ENCODE measurements around the gene PRKAG2. TPM values are rescaled to one million over a fixed set of nuclear protein-coding genes. Genes with fewer than 3 reads are reported as not detected.
A peak's percentile ranks its signal among the peaks of the same experiment; 100 is the strongest.

The PRKAG2 gene
- total RNA-seq (10 to 100 TPM; 23.3 to 34.6 TPM), polyA plus RNA-seq (ENCODE audit: insufficient read length in 6 of 6) (10 to 100 TPM; 12.9 to 21.6 (median 17.1) TPM)
- long read RNA-seq, donor 1 = 0 reads
- long read RNA-seq, donor 2, partial matches to known transcripts = 0 of 3 reads
- long read RNA-seq, donor 2, other reads (novel, unspliced or antisense) = 0 of 3 reads
- long read RNA-seq, donor 3, partial matches to known transcripts = 0 of 2 reads
- long read RNA-seq, donor 3, other reads (novel, unspliced or antisense) = 0 of 2 reads
- long read RNA-seq, donor 4, partial matches to known transcripts = 1 of 5 reads
- long read RNA-seq, donor 4, other reads (novel, unspliced or antisense) = 3 of 5 reads
- long read RNA-seq, donor 5, partial matches to known transcripts = 0 of 8 reads
- long read RNA-seq, donor 5, other reads (novel, unspliced or antisense) = 0 of 8 reads
- long read RNA-seq, donor 6, partial matches to known transcripts = 0 of 1 reads
- long read RNA-seq, donor 6, other reads (novel, unspliced or antisense) = 0 of 1 reads
- long read RNA-seq, donor 7, partial matches to known transcripts = 0 of 1 reads
- long read RNA-seq, donor 7, other reads (novel, unspliced or antisense) = 0 of 1 reads
- long read RNA-seq, donor 8, partial matches to known transcripts = 0 of 3 reads
- long read RNA-seq, donor 8, other reads (novel, unspliced or antisense) = 0 of 3 reads
- long read RNA-seq, donor 9 = 0 reads
- long read RNA-seq, donor 10, partial matches to known transcripts = 0 of 5 reads
- long read RNA-seq, donor 10, other reads (novel, unspliced or antisense) = 4 of 5 reads
- long read RNA-seq, donor 11, partial matches to known transcripts = 0 of 9 reads
- long read RNA-seq, donor 11, other reads (novel, unspliced or antisense) = 0 of 9 reads
- long read RNA-seq, donor 12, partial matches to known transcripts = 0 of 4 reads
- long read RNA-seq, donor 12, other reads (novel, unspliced or antisense) = 0 of 4 reads

DNA sequence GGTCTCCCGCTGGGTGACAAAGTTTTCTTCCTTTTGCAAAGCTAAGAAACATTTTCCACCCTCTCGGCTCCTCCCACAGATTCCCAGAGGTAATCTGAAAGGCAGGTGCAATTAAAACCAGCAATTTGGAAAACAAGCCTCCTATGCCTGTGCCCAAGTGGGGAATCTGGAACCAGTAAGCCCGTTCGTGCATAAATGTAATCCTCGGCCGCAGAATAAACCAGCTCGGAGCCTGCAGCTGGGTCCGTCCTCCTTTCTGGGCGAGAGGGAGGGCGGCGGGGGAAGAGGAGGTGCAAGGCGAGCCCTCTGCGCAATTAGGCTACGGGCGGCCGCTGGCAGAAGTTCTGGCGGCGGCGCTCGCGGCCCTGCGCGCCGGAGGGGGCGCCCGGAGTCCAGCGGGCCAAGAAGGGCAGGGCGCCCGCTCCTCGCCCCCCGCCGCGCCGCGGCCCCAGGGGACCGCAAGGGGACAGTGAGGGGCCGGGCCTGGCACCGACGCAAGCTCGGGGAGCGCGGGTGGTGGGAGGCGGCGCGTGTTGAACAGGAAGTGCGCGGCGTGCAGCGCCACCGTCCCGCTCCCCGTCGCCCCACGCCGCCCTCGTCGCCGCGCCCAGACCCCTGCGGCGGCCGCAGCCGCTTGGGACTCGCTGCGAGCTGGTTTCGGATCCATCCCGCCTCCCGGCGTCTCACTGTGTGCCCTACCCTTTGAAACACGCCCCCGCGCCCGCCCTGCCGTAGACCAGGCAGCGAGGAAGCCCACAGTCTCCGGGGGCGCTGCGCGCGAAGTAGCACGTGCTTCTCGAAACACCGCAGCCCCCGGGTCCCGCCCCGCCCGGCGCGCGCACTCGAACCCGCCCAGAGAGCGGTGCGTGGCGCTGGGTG is at the start of gene PRKAG2:
Gene PRKAG2, minus strand, starts transcription at position 217 of the 879 bp plus-strand sequence. CDS start 495 bp downstream, outside the sequence.
- no peaks in the 10 kb centered on the region for H3K36me3 ChIP-seq
- H3K4me1 ChIP-seq = peaks cover 4 to 21% of the 10 kb centered on the region in 2 donors
- TF ChIP-seq, protein P1, sequence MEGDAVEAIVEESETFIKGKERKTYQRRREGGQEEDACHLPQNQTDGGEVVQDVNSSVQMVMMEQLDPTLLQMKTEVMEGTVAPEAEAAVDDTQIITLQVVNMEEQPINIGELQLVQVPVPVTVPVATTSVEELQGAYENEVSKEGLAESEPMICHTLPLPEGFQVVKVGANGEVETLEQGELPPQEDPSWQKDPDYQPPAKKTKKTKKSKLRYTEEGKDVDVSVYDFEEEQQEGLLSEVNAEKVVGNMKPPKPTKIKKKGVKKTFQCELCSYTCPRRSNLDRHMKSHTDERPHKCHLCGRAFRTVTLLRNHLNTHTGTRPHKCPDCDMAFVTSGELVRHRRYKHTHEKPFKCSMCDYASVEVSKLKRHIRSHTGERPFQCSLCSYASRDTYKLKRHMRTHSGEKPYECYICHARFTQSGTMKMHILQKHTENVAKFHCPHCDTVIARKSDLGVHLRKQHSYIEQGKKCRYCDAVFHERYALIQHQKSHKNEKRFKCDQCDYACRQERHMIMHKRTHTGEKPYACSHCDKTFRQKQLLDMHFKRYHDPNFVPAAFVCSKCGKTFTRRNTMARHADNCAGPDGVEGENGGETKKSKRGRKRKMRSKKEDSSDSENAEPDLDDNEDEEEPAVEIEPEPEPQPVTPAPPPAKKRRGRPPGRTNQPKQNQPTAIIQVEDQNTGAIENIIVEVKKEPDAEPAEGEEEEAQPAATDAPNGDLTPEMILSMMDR (IDR thresholded peaks at IDR 0.05) = no peak
- H3K27ac ChIP-seq = peak within 1 kb of the TSS; percentile 83 to 91
- no peaks in the 10 kb centered on the region for H3K9me3 ChIP-seq
- ATAC-seq = peak; percentile 51
- peaks cover 0 to 35% of the 10 kb centered on the region in 2 donors for H3K27me3 ChIP-seq
- peak within 1 kb of the TSS; percentile 79 to 80 for H3K4me3 ChIP-seq
- DNase-seq = peak; percentile 60 to 93 (median 71)
- intact Hi-C loops (cut with DNase I) = no loop called here

- intact Hi-C loops (cut with DNase I) = no loop called here
- no peak overlapping the region for H3K4me3 ChIP-seq
- no peaks in the 10 kb centered on the region for H3K36me3 ChIP-seq
- DNase-seq = no peak
- peak overlapping the region in 1 of 2 donors; percentile 81 for H3K27ac ChIP-seq
- TF ChIP-seq, protein P1 (IDR thresholded peaks at IDR 0.05) = no peak
- peaks cover 0 to 53% of the 10 kb centered on the region in 2 donors for H3K4me1 ChIP-seq
- no peaks in the 10 kb centered on the region for H3K9me3 ChIP-seq
- no peaks in the 10 kb centered on the region for H3K27me3 ChIP-seq
- no peak for ATAC-seq
These were observed 49.4 kb upstream of the PRKAG2 start for GRCh38 chr7:151926336-151926712.

DNA sequence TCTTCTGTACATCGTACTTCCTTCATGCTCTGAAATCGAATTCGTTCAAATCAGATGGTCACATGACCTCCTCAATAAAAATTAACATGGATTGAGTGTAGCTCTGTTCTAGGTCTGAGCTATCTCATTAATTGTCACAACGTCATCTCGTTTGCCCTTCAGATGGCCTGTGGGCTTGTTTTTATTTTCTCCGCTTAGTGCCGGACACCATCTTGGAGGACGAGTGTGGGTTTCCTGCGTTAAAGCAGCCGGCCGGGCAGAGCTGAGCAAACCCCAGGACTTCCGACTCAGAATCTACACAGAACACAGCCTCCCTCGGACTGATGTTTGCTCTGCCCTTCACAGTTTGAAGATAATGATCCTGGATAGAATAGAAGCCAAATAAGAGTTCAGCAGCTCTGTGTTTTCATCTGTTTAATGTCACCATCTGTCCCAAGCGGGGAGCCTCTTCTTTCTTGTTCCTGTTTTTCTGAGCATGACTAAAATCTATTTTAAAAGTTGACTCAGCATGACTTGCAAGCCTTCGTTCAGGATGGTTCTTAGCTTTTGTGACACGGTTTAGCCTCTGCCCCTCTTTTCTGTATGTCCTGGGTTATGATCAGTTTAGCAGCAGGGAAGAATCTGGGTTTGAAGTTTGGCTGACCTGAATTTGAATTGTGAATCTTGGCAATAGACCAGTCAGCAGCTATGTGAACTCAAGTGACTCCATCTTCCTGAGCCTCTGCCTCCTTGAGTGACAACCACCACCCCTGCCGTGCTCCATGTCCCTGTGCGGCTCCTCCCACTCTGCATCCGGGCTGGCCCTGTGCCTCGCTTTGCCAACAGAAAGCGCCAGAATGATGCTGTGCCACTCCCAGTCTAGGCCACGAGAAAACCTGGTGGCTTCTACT is 48.8 kb upstream of the PRKAG2 start:
- Histone ChIP-seq H3K27me3 (no peaks in the 10 kb centered on the region), H3K9me3 (no peaks in the 10 kb centered on the region), H3K4me3 (no peak overlapping the region), H3K4me1 (peaks cover 0 to 53% of the 10 kb centered on the region in 2 donors), H3K36me3 (no peaks in the 10 kb centered on the region), H3K27ac (peak overlapping the region; percentile 33 to 81)
- peak; percentile 52 for ATAC-seq
- peak in 2 of 4 donors; percentile 68 to 85 for DNase-seq
- TF ChIP-seq, protein P1 (IDR thresholded peaks at IDR 0.05) = no peak
- intact Hi-C loops (cut with DNase I) = no loop called here

GRCh38 chr7:151924508-151924907 is 47.6 kb upstream of the PRKAG2 start:
- peak overlapping the region in 1 of 2 donors; percentile 88 for H3K27ac ChIP-seq
- no peaks in the 10 kb centered on the region for H3K27me3 ChIP-seq
- H3K9me3 ChIP-seq = no peaks in the 10 kb centered on the region
- H3K4me3 ChIP-seq = no peak overlapping the region
- peaks cover 0 to 53% of the 10 kb centered on the region in 2 donors for H3K4me1 ChIP-seq
- ATAC-seq (no peak), DNase-seq (no peak)
- TF ChIP-seq, protein P1 (IDR thresholded peaks at IDR 0.05) = no peak
- H3K36me3 ChIP-seq = no peaks in the 10 kb centered on the region
- intact Hi-C loops (cut with DNase I) = no loop called here

Measured in left lung (tissue), 14 donors.